ENCODE data around the gene SNX32.

The SNX32 gene

DNA sequence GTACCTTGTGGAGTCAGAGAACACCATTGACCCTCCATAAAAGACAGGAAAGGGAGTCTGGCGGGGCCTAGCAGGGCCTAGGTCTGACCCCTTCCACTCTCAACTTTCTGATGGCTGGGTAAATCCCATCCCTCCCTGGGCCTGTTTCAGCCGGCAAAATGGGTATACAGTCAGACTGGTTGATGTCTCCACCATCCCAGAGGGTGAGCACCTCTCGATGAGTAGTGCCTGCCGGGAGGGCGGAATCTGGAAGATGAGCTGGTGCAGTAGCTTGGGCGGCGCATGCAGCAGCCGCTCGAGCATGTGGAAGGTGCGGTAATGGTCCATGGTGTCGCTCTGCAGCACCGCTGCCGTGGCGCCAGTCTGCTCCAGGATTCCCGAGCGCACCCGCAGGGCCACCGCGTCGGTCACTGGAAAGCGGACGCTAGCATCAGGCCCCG, 54.0 kb downstream of the SNX32 start:
- no peak for DNase-seq

GRCh38 chr11:65888163-65888814, 54.5 kb downstream of the SNX32 start, which contains the start of gene FIBP:
TSS of gene FIBP (minus strand) at chr11:65888471. CDS start at chr11:65888418, 53 bp downstream.
- peak; percentile 95 for DNase-seq

- DNase-seq: peak; percentile 94
Observed at GRCh38 chr11:65890324-65891218, 56.8 kb downstream of the SNX32 start, which contains the start of gene CCDC85B. TSS of gene CCDC85B (plus strand) at chr11:65890673. CDS start at chr11:65890784, 111 bp downstream.

- peak; percentile 57 for DNase-seq
Observed at GRCh38 chr11:65891219-65892136, 57.7 kb downstream of the SNX32 start.

- DNase-seq: peak; percentile 39
Observed at GRCh38 chr11:65892137-65892540, 58.4 kb downstream of the SNX32 start.

DNA sequence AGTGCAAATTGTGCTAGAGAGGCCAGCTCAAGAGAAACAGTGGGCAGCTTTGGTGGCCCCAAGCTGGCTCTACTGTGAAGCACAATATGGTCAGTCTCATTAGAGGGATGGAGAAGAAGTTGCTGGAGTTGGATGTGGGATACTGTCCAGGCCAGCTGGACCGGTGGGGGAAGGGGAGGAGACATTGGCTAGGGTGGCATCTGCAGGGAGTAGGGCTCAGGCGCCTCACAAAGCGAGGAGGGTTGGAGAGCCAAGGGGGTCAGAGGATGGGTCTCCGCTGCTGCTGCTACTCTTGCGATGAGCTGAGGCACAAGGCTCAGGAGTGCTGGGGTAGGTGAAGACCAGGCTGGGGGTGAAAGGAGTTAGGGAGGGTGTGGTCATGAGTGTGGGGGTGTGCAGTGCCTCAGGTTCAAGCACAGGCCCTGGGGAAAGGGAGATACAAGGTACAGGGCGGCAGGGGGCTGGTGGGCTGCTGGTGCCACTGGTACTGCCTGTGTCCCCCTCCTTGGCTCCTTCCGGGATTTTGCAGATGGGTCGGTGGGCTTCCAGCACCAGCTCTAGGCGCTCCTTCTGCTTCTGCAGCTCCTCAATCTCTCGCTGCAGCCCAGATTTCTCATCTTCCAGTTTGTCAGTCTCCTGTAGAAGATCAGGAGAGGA, 59.0 kb downstream of the SNX32 start:
- no peak for DNase-seq

DNA sequence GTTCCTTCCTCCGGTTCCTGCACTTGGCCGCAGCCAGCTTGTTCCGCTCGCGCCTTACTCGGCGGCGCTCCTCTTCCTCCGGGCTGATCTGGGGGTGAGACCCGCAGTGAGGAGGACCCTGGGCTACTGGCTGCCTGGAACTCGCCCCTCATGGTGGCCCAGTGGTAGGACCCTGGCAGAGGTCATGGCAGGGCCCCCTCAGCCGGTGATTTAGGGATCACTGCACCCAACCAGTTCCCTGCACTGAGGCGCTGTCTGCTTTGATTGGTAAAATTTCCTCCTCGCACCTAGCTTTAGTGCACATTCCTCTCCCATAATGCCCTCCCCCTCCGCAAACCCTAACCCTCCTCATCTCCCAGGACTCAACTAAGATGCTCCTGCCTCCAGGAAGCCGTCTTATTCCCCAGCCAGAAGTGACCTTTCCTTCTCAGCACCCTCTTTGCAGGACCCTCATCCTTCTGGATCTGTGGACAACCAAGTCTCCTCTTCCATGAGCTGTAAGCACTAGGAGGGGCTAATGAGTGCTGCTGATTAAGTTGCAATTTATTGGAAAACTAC, 60.4 kb downstream of the SNX32 start:
- DNase-seq: no peak

DNA sequence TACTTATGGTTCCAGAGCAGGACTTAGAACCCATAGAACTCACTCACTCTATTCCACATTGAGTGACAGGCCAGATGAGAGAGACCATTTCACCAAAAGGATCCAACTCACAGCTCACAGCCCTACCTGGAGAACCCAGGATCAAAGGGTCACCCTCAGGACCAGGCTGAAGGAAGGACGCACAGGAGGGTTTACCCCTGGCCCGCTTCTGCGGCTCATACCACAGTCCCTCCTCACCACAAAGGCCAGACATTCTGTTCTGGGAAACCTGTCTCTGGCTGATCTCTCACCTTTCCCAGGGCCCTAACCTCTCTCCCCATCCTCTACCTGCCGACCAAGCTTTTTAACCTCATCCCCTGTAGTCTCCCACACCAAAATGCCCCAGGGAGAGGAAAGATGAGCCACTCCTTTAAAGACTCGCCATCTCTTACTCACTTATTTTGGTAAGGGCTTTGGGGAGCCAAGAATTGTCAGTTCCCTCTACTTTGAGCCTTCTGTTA, 61.8 kb downstream of the SNX32 start:
- DNase-seq: no peak

DNA sequence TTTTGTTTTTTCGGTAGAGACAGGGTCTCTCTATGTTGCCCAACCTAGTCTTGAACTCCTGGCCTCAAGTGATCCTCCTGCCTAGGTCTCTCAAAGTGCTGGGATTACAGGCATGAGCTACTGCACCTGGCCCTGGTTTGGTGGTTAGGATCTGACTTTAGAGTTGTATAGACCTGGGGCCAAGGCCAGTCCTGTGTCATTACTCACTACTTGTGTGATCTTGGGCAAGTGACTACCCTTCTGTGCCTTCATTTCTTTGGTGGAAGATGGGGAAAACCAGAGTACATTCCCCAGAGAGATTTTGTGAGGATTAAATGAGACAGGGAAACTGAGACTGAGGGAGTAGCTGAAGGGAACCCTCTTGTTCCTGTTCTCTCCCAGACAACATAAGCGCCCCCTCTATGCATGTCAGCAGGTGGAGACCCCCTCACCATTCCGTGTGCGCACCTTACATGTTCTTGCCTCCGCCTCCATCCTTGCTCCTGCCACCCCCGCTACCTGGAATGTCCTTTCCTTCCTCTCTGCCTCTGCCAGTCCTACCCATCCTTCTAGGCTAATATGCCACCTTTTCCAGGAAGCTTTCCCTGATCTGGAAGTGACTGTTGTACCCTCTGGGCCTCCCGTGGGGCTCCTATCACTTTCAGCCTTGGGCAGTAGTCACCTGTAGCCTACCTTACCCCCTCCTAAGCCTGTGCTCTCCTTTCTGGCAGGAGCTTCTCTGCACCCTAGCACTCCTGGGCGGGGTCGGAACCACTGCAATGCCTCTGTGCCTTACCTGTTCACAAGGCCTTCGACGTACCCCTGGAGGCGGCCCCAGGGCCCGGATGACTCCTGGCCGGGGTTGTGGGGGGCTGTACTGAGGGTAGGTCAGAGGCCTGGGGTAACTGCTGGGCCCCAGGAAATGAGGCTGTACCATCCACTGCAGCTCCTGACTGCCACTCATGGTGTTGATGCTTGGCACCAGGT, 62.6 kb downstream of the SNX32 start:
- DNase-seq: no peak

GRCh38 chr11:65897020-65897471, 63.3 kb downstream of the SNX32 start:
- DNase-seq: no peak

DNA sequence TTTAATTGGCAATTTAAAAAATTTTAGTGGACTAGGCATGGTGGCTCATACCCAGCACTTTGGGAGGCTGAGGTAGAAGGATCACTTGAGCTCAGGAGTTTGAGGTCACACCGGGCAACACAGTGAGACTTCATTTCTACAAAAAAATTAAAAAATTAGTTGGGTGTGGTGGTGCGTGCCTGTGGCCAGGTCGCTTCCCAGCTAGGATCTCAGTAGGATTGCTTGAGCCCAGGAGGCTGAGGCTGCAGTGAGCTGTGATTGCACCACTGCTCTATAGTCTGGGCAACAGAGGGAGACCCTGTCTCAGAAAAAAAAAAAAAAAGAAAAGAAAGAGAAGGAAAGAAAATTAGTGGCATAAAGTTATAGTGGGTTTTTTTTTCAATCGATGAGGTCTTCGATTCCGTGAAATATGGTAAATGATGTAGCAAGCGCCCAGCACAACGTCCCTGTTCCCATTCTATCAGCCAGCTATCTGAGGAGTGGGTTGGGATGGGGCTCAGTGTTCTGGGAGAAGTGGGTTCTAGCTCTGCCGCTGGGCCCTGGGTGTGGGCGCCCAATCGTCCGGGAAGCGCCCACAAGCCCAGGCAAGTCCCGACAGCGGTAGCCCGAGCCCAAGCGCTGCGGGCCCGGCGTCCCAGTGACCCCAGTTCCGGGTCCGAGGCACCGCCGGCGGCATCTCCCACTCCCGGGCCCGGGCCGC, 65.0 kb downstream of the SNX32 start:
- DNase-seq: peak; percentile 26

DNA sequence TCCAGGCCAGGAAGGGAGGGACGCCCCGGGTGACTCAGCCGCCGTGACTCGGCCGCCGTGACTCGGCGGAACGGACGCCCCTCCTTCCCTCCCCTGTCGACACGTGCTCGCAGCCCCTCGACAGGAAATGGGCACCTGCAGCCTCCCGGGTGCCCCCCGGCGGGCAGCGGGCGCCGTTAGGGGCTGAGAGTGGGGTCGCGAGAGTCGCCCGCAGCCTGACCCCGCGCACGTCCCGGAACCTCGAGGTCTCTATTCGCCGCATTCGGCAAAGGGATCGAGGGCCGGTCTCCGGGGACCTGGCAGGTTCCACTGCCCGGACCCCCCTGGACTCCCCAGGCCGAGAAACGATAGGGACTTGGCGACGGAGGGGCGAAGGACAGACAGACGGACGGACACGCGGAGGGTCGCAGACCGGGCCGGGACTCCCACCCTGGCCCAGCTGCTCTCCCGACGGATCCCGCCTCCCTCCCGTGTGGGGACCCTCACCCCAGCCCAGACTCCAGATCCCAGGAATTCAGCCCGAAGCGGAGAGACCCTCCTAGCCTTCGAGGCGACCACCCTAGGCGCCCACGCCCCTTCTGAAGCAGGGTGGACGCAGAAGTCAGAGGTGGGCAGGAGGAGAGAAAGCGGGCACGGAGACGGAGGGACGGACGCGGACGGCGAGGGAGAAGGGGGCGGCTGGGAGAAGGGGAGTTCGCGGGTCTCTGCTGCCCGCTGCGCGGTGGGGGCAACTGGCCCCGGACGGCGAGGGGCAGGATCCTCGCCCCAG, 65.8 kb downstream of the SNX32 start:
- peak; percentile 73 for DNase-seq

DNA sequence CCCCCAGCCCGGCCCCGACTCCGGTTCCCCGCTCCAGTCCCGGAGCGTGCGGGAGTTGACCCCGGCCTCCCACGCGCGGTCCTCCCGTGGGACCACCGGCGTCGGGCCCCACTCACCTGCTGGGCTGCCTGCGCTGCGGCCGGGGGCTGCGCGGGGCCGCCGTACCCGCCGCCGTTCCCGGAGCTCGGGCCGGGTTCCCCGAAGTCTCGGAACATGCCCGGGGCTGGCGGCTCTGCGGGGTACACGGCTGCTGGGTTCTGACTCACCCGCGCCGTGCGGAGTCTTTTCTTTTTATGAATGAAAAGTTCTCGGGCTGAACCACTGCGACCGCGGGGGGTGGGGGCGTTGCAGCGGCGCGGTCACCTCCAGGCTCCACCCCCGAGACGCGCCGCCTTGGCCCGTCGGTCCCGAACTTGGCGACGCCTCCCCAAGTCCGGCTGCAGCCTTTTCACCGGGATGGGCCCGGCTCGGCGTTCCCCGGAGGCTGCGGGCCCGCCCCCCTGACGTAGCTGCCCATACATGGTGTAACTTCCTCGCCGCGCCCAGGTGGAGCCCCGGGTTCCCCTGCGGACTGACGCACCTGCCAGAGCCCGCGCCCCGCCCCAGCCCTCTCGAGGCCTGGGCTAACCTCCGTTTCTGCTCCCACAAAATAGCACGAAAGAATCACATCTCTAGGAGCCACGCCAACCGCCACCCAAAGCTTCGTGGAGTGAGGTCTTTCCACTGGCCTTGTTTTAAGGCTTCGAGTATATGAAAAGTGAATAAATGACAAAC, 66.5 kb downstream of the SNX32 start, which contains the start of gene FOSL1:
TSS of gene FOSL1 (minus strand) at position 264 of the 774 bp plus-strand sequence. CDS start at position 215, 49 bp downstream.
- peak; percentile 91 for DNase-seq

- no peak for DNase-seq
Observed at GRCh38 chr11:65900899-65901180, 67.1 kb downstream of the SNX32 start.

DNA sequence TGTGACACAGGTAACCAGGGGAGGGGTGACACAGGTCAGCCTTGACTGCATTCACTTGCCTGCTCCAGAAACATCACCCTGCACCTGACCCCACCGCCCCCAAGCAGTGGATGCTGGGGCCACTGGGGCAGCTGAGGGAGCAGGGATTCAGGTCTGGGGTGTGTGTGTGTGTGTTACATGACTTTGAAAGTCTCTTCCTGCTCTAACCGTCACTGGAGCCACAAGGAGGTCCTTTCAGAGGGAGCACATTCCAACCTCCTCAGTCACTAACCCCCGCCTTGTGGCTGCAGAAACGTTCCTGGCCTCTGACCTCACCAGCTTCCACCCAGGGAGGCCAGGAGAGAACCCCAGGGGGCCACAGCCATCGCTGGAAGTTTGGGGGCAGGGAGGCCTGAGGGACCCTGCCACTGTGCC, 69.3 kb downstream of the SNX32 start:
- no peak for DNase-seq
